NB4 (cell line): Measurements from ENCODE around the gene C2CD5.

Experiments used
- CTCF ChIP-seq: IDR thresholded peaks from one replicate; pipeline ENCODE4 v1.5.1; 2012; ENCODE audit warnings: low read depth, low read length
- POLR2A ChIP-seq: IDR thresholded peaks from 2 replicates; pipeline ENCODE4 v1.6.1; 2011; ENCODE audit warnings: mild to moderate bottlenecking; ENCODE audit not compliant: insufficient read length; ENCODE audit errors: extremely low read depth

GRCh38 chr12:22518060-22518719 lies 26.2 kb downstream of the C2CD5 start:
- no peak for TF ChIP-seq POLR2A
- no peak for TF ChIP-seq CTCF
